Stimulated activated CD4-positive, alpha-beta T cell treated with anti-CD3 and anti-CD28 coated beads, Interleukin-4, amount 100 ng/mL, for 1 hour (primary cell): ENCODE data around the gene CACNA2D3.
"Not testable (repeated sequence)": the region's sequence is repeated elsewhere in the genome, so short reads cannot be mapped to it uniquely, and the experiment has no call there.

Experiments
- DNase-seq: peaks from one replicate; pipeline ENCODE4 v3.0.0-alpha.2; 2020

Gene CACNA2D3

GRCh38 chr3:54955941-54956340 lies 833.6 kb downstream of the CACNA2D3 start:
- DNase-seq = no peak

GRCh38 chr3:54957711-54958110 lies 835.4 kb downstream of the CACNA2D3 start:
- no peak for DNase-seq

- DNase-seq = no peak
Observed at GRCh38 chr3:54960082-54960481, 837.7 kb downstream of the CACNA2D3 start.

- no peak for DNase-seq
Observed at GRCh38 chr3:54960701-54961100, 838.3 kb downstream of the CACNA2D3 start.

GRCh38 chr3:54962200-54962599 lies 839.8 kb downstream of the CACNA2D3 start:
- DNase-seq = no peak

GRCh38 chr3:54963641-54964040 lies 841.3 kb downstream of the CACNA2D3 start:
- no peak for DNase-seq

- no peak for DNase-seq
Observed at GRCh38 chr3:54964081-54964480, 841.7 kb downstream of the CACNA2D3 start.

GRCh38 chr3:54965746-54966145 lies 843.4 kb downstream of the CACNA2D3 start:
- DNase-seq = no peak

- DNase-seq = no peak
Observed at GRCh38 chr3:54966979-54967378, 844.6 kb downstream of the CACNA2D3 start.

- no peak for DNase-seq
Observed at GRCh38 chr3:54967731-54968161, 845.4 kb downstream of the CACNA2D3 start.

GRCh38 chr3:54968546-54969172 lies 846.3 kb downstream of the CACNA2D3 start:
- no peak for DNase-seq

- no peak for DNase-seq
Observed at GRCh38 chr3:54969652-54970051, 847.3 kb downstream of the CACNA2D3 start.

- DNase-seq = no peak
Observed at GRCh38 chr3:54970895-54971294, 848.5 kb downstream of the CACNA2D3 start.

- no peak for DNase-seq
Observed at GRCh38 chr3:54977439-54977838, 855.1 kb downstream of the CACNA2D3 start.

GRCh38 chr3:54977946-54978345 lies 855.6 kb downstream of the CACNA2D3 start:
- DNase-seq = not testable (repeated sequence)

GRCh38 chr3:54982807-54983206 lies 860.5 kb downstream of the CACNA2D3 start:
- DNase-seq = no peak

- DNase-seq = no peak
Observed at GRCh38 chr3:54983266-54984099, 861.1 kb downstream of the CACNA2D3 start.

- DNase-seq = no peak
Observed at GRCh38 chr3:54985856-54986255, 863.5 kb downstream of the CACNA2D3 start.

GRCh38 chr3:54986294-54986693 lies 863.9 kb downstream of the CACNA2D3 start:
- DNase-seq = no peak

GRCh38 chr3:54987719-54988118 lies 865.4 kb downstream of the CACNA2D3 start:
- no peak for DNase-seq

- DNase-seq = no peak
Observed at GRCh38 chr3:54988302-54988837, 866.0 kb downstream of the CACNA2D3 start.

GRCh38 chr3:54988838-54989630 lies 866.7 kb downstream of the CACNA2D3 start:
- no peak for DNase-seq

- no peak for DNase-seq
Observed at GRCh38 chr3:54994111-54994513, 871.8 kb downstream of the CACNA2D3 start.
